Activated naive CD4-positive, alpha-beta T cell treated with anti-CD3 and anti-CD28 coated beads, Interleukin-2, amount 50 U/mL, for 72 hours (primary cell): ENCODE measurements around the gene CFAP221. TPM values are rescaled to one million over a fixed set of nuclear protein-coding genes. Genes with fewer than 3 reads are reported as not detected.
A peak's percentile ranks its signal among the peaks of the same experiment; 100 is the strongest.

Experiments used
- ATAC-seq, 2 donors: fragments of 150-1000 bp; cut with Tn5 transposase; 2 replicates each; pipeline ENCODE4 v1.10.0; 2021; ENCODE audit warnings: mild to moderate bottlenecking in 2 of 2, moderate library complexity in 2 of 2
- DNase-seq, 2 donors: peaks; one replicate each; pipeline ENCODE4 v3.0.0; 2021 to 2022; ENCODE audit warnings: low spot score in 2 of 2
- H3K27ac Mint-ChIP-seq, 2 donors: one replicate each; pipeline ENCODE4 v1.8.0; 2022; ENCODE audit warnings: mild to moderate bottlenecking in 2 of 2, mixed read lengths in 2 of 2
- H3K36me3 Mint-ChIP-seq, 2 donors: one replicate each; pipeline ENCODE4 v1.8.0; 2022; ENCODE audit warnings: mixed read lengths in 2 of 2
- H3K9me3 Mint-ChIP-seq, 2 donors: one replicate each; pipeline ENCODE4 v1.8.0; 2022; ENCODE audit warnings: mixed read lengths in 2 of 2
- total RNA-seq, 2 donors: library from RNA; stranded (reverse); gene quantifications; one replicate each; pipeline ENCODE4 v1.2.3, GENCODE V29; 2022

Gene CFAP221
- total RNA-seq, 2 donors from 2014 or later, result not detected

DNA sequence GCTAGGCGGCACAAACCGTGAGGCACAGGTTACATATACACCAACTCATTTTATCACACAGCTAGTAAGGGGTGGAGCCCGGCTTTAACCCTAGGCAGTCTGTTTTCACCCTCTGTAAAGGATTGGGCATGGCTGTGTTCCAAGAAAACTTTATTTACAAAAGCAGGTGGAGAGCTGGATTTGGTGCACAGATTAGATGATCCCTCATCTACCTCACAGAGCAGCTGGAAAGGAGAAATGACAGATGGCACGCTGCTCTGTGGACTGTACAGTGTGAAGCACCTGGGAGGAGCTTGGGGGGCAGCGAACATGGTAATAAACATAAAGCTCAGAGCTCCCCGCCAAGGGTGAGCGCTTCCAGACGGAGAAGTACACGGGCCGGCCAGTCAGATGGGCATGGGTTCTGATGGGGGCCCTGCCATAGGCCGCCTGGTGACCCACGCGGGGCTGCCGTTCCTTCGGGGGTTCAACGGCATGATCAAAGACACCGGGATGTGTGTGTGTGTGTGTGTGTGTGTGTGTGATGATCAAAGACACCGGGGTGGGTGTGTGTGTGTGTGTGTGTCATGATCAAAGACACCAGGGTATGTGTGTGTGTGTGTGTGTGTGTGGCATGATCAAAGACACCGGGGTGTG lies 133.9 kb downstream of the CFAP221 start:
- ATAC-seq (peak in 1 of 2 donors; percentile 3), DNase-seq (peak in 1 of 2 donors; percentile 50)
- peak overlapping the region; percentile 93 to 95 for H3K27ac Mint-ChIP-seq
- H3K9me3 Mint-ChIP-seq, result no peaks in the 10 kb centered on the region
- peaks cover 8 to 23% of the 10 kb centered on the region in 2 donors for H3K36me3 Mint-ChIP-seq

DNA sequence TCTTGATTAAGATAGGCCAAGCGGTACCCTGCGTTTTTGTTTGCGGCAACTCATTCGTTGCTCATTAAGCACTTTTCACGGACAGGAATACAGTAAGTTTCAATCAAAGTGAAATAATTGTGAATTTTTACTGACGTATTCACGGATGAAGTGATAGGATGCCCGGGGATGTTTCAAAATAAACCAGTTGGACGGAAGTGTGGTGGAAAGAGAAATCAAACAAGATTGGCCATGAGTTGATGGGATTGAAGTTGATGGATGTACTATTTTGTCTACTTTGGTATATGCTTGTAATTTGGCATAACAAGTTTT lies 135.2 kb downstream of the CFAP221 start:
- peaks cover 8 to 23% of the 10 kb centered on the region in 2 donors for H3K36me3 Mint-ChIP-seq
- DNase-seq, result no peak
- peak overlapping the region; percentile 81 to 93 for H3K27ac Mint-ChIP-seq
- ATAC-seq, result peak in 1 of 2 donors; percentile 2
- H3K9me3 Mint-ChIP-seq, result no peaks in the 10 kb centered on the region

DNA sequence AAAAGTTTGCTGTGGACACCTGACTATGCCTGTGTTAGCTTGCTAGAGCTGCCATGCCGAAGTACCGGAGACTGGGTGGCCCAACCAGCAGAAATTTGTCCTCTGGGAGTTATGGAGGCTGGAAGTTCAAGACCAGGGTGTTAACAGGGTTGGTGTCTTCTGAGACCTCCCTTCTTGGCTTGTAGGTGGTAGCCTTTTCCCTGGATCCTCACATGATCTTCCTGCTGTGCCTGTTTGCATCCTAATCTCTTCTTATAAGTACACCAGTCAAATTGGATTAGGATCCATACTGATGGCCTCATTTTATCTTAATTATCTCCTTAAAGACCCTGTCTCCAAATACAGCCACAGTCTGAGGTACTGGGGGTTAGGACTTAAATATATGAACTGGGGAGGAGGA lies 135.6 kb downstream of the CFAP221 start:
- DNase-seq, result peak in 1 of 2 donors; percentile 11
- H3K27ac Mint-ChIP-seq, result peak overlapping the region; percentile 81 to 93
- no peak for ATAC-seq

DNA sequence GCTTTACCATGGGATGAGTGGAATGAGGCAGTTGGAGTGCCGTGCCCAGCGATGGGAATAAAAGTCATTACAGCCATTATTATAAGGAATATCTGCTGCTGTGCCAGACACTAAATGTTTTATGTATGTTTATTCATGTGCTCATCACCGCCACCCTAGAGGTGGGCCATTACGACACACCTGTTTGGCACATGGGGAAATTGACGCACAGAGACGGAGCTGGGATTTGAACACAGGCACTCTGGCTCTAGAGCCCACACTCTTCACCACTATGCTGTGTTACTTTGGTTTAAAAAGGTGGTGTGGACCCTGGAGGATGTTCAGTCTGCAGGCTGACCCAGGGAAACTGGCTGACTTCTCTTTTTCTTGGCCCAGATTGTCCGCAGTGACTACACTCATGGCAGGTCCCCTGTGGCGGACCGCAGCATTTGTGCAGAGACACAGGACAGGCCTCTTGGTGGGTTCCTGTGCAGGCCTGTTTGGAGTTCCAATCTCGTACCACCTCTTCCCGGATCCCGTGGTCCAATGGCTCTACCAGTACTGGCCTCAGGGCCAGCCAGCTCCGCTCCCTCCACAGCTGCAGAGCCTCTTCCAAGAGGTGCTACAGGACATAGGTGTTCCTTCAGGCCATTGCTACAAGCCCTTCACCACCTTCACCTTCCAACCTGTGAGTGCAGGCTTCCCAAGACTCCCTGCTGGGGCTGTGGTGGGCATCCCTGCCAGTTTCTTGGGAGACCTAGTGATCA lies 136.4 kb downstream of the CFAP221 start:
- Mint-ChIP-seq H3K9me3 (no peaks in the 10 kb centered on the region), H3K27ac (peak overlapping the region in 1 of 2 donors; percentile 69), H3K36me3 (peaks cover 8 to 23% of the 10 kb centered on the region in 2 donors)
- ATAC-seq, result no peak
- DNase-seq, result peak in 1 of 2 donors; percentile 50

More for the DNA sequence above, 135.6 kb downstream of the CFAP221 start:
- Mint-ChIP-seq H3K36me3 (peaks cover 8 to 23% of the 10 kb centered on the region in 2 donors), H3K9me3 (no peaks in the 10 kb centered on the region)

DNA sequence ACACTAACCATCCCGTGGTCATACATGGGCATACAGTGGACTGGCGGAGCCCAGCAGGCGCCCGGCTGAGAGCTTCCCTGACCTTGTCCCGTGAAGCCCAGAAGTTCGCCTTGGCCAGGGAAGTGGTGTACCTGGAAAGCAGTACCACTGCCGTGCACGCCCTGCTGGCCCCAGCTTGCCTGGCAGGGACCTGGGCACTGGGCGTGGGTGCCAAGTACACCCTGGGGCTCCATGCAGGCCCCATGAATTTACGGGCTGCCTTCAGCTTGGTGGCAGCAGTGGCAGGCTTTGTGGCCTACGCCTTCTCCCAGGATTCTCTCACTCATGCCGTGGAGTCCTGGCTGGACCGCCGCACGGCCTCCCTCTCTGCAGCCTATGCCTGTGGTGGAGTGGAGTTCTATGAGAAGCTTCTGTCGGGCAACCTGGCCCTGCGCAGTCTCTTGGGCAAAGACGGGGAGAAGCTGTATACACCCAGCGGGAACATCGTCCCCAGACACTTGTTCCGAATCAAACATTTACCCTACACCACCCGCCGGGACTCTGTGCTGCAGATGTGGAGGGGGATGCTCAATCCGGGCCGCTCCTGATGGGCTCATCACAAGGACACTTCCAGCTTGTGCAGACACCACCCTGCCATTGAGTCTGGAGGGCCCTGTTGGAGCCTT lies 137.1 kb downstream of the CFAP221 start:
- peak overlapping the region in 1 of 2 donors; percentile 69 for H3K27ac Mint-ChIP-seq
- H3K36me3 Mint-ChIP-seq, result peaks cover 8 to 23% of the 10 kb centered on the region in 2 donors
- ATAC-seq (no peak), DNase-seq (peak in 1 of 2 donors; percentile 52)
- H3K9me3 Mint-ChIP-seq, result no peaks in the 10 kb centered on the region

DNA sequence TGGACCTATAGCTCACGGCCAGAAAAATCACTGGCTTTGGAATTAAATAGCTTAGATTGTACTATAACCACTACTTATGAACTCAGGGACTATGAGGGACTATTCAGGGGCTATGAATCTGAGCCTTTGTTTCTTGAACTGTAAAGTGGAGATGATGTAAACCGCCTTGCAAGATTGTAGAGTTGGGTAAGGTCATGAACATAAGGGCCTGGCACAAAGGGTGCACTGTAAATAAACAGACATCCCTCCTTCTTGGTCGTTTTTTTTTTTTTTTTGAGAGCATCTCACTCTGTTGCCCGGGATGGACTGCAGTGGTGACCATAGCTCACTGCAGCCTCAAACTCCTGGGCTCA lies 137.6 kb downstream of the CFAP221 start:
- ATAC-seq (no peak), DNase-seq (no peak)
- Mint-ChIP-seq H3K27ac (no peak overlapping the region), H3K36me3 (peaks cover 8 to 28% of the 10 kb centered on the region in 2 donors), H3K9me3 (no peaks in the 10 kb centered on the region)

DNA sequence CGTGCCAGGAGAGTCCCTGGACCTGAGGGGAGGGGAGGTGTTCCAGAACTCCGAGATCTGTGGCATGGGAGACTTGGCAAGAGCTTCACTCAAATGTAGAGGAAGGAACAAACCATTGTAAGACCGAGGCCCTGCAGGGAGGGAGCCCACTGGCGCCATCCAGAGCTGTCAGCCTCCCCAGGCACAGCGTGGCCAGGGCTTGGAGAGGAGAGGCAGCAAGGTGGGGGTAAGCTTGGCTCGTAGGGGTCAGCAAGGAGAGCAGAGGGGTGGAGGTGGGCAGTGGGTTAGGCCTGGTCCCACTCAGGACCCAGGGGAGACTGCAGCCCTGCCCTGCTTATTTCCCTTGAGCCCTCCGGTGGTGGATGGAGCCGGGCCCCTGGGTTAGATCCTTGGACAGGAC lies 138.3 kb downstream of the CFAP221 start:
- ATAC-seq (no peak), DNase-seq (peak in 1 of 2 donors; percentile 50)
- Mint-ChIP-seq H3K27ac (peak overlapping the region; percentile 5 to 16), H3K36me3 (peaks cover 8 to 31% of the 10 kb centered on the region in 2 donors), H3K9me3 (no peaks in the 10 kb centered on the region)

DNA sequence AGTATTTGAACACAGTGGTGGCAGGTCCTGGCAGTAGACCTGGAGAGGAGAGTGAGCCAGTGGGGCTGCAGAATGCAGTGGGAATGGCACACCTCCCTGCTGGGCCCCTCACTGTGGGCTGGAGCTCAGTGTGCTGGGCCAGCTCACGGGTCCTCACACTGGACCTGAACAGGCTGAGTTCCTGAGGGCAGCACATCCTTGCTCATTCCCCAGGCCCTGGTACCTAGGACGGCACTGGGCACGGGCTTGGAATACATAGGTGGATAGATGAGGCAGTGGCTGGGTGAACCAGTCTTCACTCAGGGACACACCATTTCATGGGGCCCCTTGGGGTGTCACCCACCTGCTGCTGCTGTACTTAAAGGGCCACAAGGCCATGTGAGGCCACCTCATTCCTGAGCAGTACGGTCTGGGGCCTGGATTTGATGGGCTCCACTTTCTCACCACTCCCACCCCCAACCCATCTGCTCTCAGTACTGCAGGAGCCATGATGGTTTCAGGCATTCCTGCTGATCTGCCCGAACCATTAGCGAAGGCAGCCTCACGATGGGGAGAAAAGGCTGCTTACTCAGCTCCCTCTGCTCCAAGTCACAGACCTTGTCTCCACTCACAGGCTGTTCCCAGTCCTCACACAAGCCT lies 138.9 kb downstream of the CFAP221 start:
- Mint-ChIP-seq H3K9me3 (no peaks in the 10 kb centered on the region), H3K36me3 (peaks cover 8 to 25% of the 10 kb centered on the region in 2 donors), H3K27ac (peak overlapping the region; percentile 5 to 16)
- ATAC-seq (no peak), DNase-seq (peak in 1 of 2 donors; percentile 50)

DNA sequence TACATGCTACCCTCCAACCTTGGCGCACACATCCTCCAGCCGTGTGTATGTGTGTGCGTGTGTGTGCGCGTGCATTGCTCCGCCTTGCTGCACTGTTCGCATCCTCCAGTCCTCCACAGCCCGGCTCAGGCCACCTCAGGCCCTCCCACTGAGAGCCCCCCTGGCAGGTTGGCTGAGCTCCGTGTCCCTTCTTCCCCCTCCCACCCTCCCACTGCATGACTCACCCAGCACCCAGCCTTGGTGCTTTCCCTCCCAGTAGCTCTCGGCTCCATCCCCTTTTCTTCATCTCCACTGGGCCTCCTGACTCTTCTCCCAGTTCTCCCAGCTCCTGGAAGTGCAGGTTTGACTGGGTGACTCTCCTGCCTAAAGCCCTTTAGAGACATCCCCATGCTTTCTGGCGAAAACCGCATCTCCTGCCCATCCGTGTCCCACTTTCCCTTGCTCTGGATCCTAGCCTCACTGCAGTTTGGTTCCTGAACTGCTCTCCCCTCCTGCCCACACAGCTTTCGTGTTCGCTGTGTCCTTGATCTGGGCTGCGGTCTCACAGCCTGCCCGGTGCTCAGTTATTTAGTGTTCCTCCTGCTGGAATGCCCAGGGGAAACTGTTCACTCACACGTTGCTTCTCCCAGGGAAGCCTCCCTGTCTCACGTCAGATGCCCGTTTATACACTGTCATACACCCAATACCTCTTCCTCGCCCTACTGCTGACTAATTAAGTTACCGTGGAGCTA lies 139.6 kb downstream of the CFAP221 start:
- Mint-ChIP-seq H3K9me3 (no peaks in the 10 kb centered on the region), H3K36me3 (peaks cover 8 to 22% of the 10 kb centered on the region in 2 donors), H3K27ac (peak overlapping the region in 1 of 2 donors; percentile 94)
- ATAC-seq (no peak), DNase-seq (peak in 1 of 2 donors; percentile 42)

DNA sequence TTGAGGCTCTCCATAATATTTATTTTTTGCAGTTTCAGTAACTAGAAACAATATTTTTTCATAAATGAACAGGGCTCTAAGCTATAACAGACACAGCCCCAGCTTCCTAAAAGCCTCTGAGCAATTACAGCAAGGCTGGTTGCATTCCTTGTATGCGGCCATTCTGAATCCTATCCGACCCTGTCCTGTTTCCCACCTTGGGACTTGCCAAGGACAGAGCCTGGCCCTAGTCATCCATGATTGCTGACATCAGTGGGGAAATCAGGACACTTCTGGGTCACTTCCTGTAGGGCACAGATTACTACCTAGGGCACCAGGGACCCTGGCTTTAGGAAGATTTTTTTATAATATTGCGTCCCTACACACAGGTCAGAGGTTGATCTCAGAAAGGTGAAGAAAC lies 140.3 kb downstream of the CFAP221 start:
- Mint-ChIP-seq H3K9me3 (no peaks in the 10 kb centered on the region), H3K36me3 (peaks cover 3 to 17% of the 10 kb centered on the region in 2 donors), H3K27ac (no peak overlapping the region)
- DNase-seq, result peak in 1 of 2 donors; percentile 38
- no peak for ATAC-seq

DNA sequence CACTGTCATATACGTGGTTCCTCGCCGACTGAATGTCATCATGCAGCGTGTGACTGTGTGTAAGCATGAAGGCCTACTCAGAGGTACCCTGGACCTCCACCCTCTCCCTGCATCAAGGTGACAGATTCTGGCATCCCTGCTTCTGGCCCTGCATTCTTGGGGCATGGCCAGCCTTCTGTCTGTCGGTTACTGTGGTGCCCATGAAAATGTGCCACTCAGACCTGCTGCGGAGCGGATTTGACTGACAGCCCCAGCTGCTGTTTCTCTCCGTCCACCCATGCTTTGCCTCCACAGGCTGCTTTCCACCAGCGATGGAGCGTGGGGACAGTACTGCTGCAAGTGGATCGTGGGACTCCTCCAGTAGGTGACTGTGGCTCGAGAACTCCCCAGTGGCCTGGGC lies 144.4 kb downstream of the CFAP221 start:
- Mint-ChIP-seq H3K27ac (no peak overlapping the region), H3K9me3 (no peaks in the 10 kb centered on the region), H3K36me3 (peaks cover 0 to 7% of the 10 kb centered on the region in 2 donors)
- peak in 1 of 2 donors; percentile 33 for DNase-seq
- ATAC-seq, result no peak

DNA sequence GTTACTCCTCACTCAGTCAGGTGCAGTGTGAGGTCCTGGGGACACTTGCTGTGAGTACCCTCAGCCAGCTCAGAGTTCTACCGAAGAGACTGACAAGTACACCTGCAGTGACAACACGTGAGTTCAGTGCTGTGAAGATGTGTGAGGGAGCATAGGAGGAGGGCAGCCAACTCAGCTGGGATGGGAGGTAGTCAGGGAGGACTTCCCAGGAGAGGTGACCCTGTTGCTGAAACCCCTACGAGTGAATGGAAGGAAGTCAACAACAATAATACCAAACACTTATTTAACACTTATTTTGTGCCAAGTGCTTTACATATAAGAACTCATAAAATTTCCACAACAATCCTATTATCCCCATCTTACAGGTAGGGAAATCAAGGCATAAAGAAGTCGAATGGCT lies 145.0 kb downstream of the CFAP221 start:
- Mint-ChIP-seq H3K27ac (peak overlapping the region in 1 of 2 donors; percentile 61), H3K9me3 (no peaks in the 10 kb centered on the region), H3K36me3 (peaks cover 0 to 7% of the 10 kb centered on the region in 2 donors)
- ATAC-seq, result no peak
- DNase-seq, result no peak

DNA sequence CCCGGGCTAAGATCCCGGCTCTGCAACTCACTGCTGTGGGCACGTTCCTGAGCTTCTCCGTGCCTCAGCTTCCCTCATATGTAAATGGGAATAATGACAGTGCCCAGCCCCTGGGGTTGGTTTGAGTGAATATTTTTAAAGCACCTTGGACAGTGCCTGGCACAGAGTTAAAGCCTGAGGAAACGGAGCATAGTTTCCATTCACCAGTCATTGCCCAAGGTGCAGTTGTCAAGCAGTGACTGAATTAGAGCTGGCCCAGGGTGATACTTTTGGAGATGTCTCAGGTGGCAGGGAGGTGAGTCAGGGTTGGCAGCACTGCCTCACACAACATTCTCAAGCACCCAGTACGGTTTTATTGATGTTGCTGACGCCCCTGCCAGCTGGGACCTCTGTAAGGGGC lies 146.9 kb downstream of the CFAP221 start:
- Mint-ChIP-seq H3K27ac (no peak overlapping the region), H3K9me3 (no peaks in the 10 kb centered on the region), H3K36me3 (peaks cover 0 to 7% of the 10 kb centered on the region in 2 donors)
- no peak for ATAC-seq
- no peak for DNase-seq

DNA sequence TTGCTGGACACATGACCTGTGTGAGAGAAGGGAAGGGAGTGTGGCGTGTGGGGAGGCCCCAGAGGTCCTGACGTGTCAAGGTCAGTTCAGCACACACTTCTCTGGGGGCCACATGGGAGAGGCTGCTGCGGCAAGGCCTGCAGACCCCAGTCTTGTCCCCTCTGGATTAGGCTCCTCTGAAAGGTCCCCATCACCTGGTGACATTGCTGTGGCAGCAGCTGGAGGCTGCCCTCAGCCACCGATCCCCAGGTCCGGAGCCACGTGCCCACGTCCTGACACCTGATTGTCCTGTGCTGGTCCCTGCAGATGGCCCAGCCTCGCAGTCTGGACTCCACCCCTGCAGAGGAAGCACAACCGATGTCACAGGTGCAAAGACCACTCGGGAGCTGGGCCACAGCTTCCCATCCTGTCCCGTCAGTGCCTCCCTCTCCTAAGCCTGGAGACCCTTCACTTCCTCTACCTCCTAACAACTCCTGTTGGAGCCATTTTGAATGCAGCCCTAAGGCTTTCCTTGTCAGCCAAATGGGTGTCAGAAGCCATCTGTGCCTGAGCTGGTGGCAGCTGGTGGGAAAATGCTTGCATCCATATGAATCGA lies 147.5 kb downstream of the CFAP221 start:
- H3K9me3 Mint-ChIP-seq, result no peaks in the 10 kb centered on the region
- no peak for ATAC-seq
- DNase-seq, result no peak
- H3K36me3 Mint-ChIP-seq, result peaks cover 0 to 4% of the 10 kb centered on the region in 2 donors
- peak overlapping the region in 1 of 2 donors; percentile 85 for H3K27ac Mint-ChIP-seq

DNA sequence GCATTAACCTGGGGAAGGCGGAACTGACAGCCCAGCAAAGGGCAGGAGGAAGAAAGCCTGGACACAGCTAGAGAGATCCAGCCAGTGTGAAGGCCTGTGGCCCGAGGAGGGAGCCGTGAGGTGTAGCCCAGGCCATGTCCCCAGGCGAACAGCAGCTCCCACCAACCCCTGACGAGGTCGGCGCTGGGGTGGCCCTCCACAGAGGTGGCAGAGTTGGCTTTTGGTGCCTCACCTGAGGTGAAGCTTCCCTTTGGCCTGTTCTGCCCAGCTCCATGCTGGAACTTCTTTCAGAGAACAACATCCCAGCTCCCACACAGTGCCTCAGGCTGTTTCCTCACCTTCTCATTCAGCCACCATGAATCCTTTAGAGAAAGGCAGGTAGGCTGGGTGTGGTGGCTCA lies 148.1 kb downstream of the CFAP221 start:
- Mint-ChIP-seq H3K9me3 (no peaks in the 10 kb centered on the region), H3K27ac (peak overlapping the region in 1 of 2 donors; percentile 85), H3K36me3 (no peaks in the 10 kb centered on the region)
- ATAC-seq (no peak), DNase-seq (no peak)

DNA sequence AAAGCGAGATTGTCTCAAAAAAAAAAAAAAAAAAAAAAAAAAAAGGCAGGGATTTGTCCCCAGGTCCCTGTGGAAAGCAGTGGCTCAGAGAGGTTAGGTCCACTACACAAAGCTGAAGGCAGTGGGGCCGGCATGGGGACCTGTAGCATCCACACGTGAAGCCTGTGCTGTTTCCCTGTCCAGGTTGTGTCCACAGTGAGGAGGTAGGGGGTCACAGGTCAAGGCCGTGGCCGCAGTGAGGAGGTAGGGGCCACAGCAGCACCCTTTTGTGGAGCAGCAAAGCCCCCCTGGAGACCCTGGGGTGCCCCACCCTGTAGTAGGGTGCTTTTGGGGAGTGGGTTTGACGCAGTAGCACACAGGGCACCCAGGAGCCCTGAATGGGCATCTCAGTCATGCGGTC lies 148.7 kb downstream of the CFAP221 start:
- DNase-seq (no peak), ATAC-seq (no peak)
- H3K36me3 Mint-ChIP-seq, result no peaks in the 10 kb centered on the region
- H3K27ac Mint-ChIP-seq, result no peak overlapping the region
- no peaks in the 10 kb centered on the region for H3K9me3 Mint-ChIP-seq
